Neuronal stem cell (in vitro differentiated cells): ENCODE measurements around the gene TOPBP1.

Source experiments
- DNase-seq: peaks from one replicate; pipeline ENCODE4 v3.0.0-alpha.2; 2013; ENCODE audit warnings: low spot score
- H2AFZ ChIP-seq: one replicate; pipeline ENCODE4 v1.6.1; 2013; ENCODE audit warnings: mild to moderate bottlenecking, low read length, inconsistent platforms
- H2AK5ac ChIP-seq: 2 replicates; pipeline ENCODE4 v1.6.1; 2013; ENCODE audit warnings: low read depth, mild to moderate bottlenecking, inconsistent platforms, low read length, moderate library complexity, mixed read lengths
- H2BK120ac ChIP-seq: 2 replicates; pipeline ENCODE4 v1.6.1; 2013; ENCODE audit warnings: low read depth, mild to moderate bottlenecking, inconsistent platforms, low read length, moderate library complexity, mixed read lengths
- H2BK12ac ChIP-seq: one replicate; pipeline ENCODE4 v1.6.1; 2013; ENCODE audit warnings: low read length, inconsistent platforms
- H2BK15ac ChIP-seq: 2 replicates; pipeline ENCODE4 v1.6.1; 2013; ENCODE audit warnings: mild to moderate bottlenecking, low read length, inconsistent platforms, mixed read lengths
- H2BK5ac ChIP-seq: one replicate; pipeline ENCODE4 v1.6.1; 2013; ENCODE audit warnings: inconsistent platforms, mild to moderate bottlenecking, low read length, moderate library complexity
- H3K14ac ChIP-seq: one replicate; pipeline ENCODE4 v1.6.1; 2013; ENCODE audit warnings: low read length, inconsistent platforms
- H3K18ac ChIP-seq: 2 replicates; pipeline ENCODE4 v1.6.1; 2013; ENCODE audit warnings: low read length, inconsistent platforms
- H3K23ac ChIP-seq: 2 replicates; pipeline ENCODE4 v1.6.1; 2013; ENCODE audit warnings: low read depth, mild to moderate bottlenecking, mixed read lengths, low read length, inconsistent platforms; ENCODE audit not compliant: poor library complexity
- H3K27ac ChIP-seq: replicated peaks from 3 replicates; pipeline ENCODE4 v1.5.1; 2013; ENCODE audit warnings: low read length, inconsistent platforms
- H3K27me3 ChIP-seq, 3 experiments: 2 replicates each; pipeline ENCODE4 v1.6.1; 2013; ENCODE audit warnings: low read length in 3 of 3, mild to moderate bottlenecking in 2 of 3, inconsistent platforms in 1 of 3, low read depth in 1 of 3, mixed read lengths in 1 of 3, moderate library complexity in 1 of 3; ENCODE audit not compliant: control insufficient read depth in 3 of 3, insufficient read depth in 3 of 3
- H3K36me3 ChIP-seq, 2 donors: replicated peaks in 1 of 2; 2 replicates each; pipeline ENCODE4 v1.6.1; 2013; ENCODE audit warnings: low read length in 2 of 2; ENCODE audit not compliant: control insufficient read depth in 2 of 2, insufficient read depth in 2 of 2
- H3K4ac ChIP-seq: 2 replicates; pipeline ENCODE4 v1.6.1; 2013; ENCODE audit warnings: inconsistent platforms, mild to moderate bottlenecking, low read length, moderate library complexity
- H3K4me1 ChIP-seq, 2 donors: 1 replicate in 1 of 2; 2 replicates in 1 of 2; pipeline ENCODE4 v1.6.1; 2013; ENCODE audit warnings: low read length in 2 of 2, low read depth in 1 of 2; ENCODE audit not compliant: control insufficient read depth in 2 of 2, insufficient read depth in 1 of 2
- H3K4me2 ChIP-seq: one replicate; pipeline ENCODE4 v1.6.1; 2013; ENCODE audit warnings: mild to moderate bottlenecking, low read length, inconsistent platforms; ENCODE audit not compliant: insufficient read depth, poor library complexity, severe bottlenecking
- H3K4me3 ChIP-seq, 2 donors: 2 replicates each; pipeline ENCODE4 v1.5.1; 2013; ENCODE audit warnings: low read length in 2 of 2, mild to moderate bottlenecking in 2 of 2, inconsistent platforms in 1 of 2, moderate library complexity in 1 of 2
- H3K79me1 ChIP-seq: one replicate; pipeline ENCODE4 v1.6.1; 2013; ENCODE audit warnings: low read depth, mild to moderate bottlenecking, inconsistent platforms, low read length, moderate library complexity
- H3K9ac ChIP-seq: one replicate; pipeline ENCODE4 v1.6.1; 2013; ENCODE audit warnings: mild to moderate bottlenecking, low read depth, low read length, inconsistent platforms; ENCODE audit not compliant: poor library complexity
- H3K9me3 ChIP-seq, 2 donors: replicated peaks in 1 of 2; 2 replicates each; pipeline versions ENCODE3 to v1.6.1; 2013; ENCODE audit warnings: low read length in 2 of 2, mild to moderate bottlenecking in 2 of 2, inconsistent platforms in 1 of 2, low read depth in 1 of 2, mixed read lengths in 1 of 2, moderate library complexity in 1 of 2; ENCODE audit not compliant: control insufficient read depth in 2 of 2, insufficient read depth in 1 of 2
- H4K8ac ChIP-seq: one replicate; pipeline ENCODE4 v1.6.1; 2013; ENCODE audit warnings: low read depth, mild to moderate bottlenecking, inconsistent platforms, low read length, moderate library complexity
- H4K91ac ChIP-seq: one replicate; pipeline ENCODE4 v1.6.1; 2013; ENCODE audit warnings: low read length, low read depth, mild to moderate bottlenecking, inconsistent platforms; ENCODE audit not compliant: poor library complexity
- WGBS, 2 donors: extraction: QIAGEN DNeasy Blood & Tissue Kit; methylation state at CpG; one replicate each; pipeline ENCODE4 v1.1.7; 2013; ENCODE audit warnings: missing lambda C conversion rate in 2 of 2, mixed read lengths in 1 of 2; ENCODE audit not compliant: insufficient read length in 2 of 2, insufficient replicate concordance in 1 of 2; ENCODE audit errors: extremely low coverage in 2 of 2; 5-methylcytosine and 5-hydroxymethylcytosine counted together

The TOPBP1 gene

GRCh38 chr3:133607816-133608215, 53.9 kb downstream of the TOPBP1 start:
- no peak overlapping the region for H4K91ac ChIP-seq
- no peak overlapping the region for H2AFZ ChIP-seq
- no peak overlapping the region for H3K4me3 ChIP-seq
- H2BK5ac ChIP-seq, result no peak overlapping the region
- H3K9ac ChIP-seq, result no peak overlapping the region
- no peaks in the 10 kb centered on the region for H3K9me3 ChIP-seq
- H3K4me1 ChIP-seq, result no peaks in the 10 kb centered on the region
- H3K4ac ChIP-seq, result no peak overlapping the region
- no peaks in the 10 kb centered on the region for H3K27me3 ChIP-seq
- no peak overlapping the region for H2AK5ac ChIP-seq
- H2BK15ac ChIP-seq, result no peak overlapping the region
- H3K36me3 ChIP-seq, result peaks cover 11 to 89% of the 10 kb centered on the region in 2 donors
- no peak overlapping the region for H3K14ac ChIP-seq
- no peak overlapping the region for H4K8ac ChIP-seq
- H3K18ac ChIP-seq, result no peak overlapping the region
- no peaks in the 10 kb centered on the region for H3K79me1 ChIP-seq
- H3K4me2 ChIP-seq, result no peak overlapping the region
- no peak overlapping the region for H2BK12ac ChIP-seq
- no peak overlapping the region for H3K23ac ChIP-seq
- DNase-seq, result no peak
- WGBS, 2 donors, result no CpG with 5 or more reads among the region's 1 CpG
- H3K27ac ChIP-seq, result no peak overlapping the region
- no peak overlapping the region for H2BK120ac ChIP-seq

GRCh38 chr3:133606902-133607301, 54.8 kb downstream of the TOPBP1 start:
- no peak overlapping the region for H2AK5ac ChIP-seq
- no peak overlapping the region for H3K9ac ChIP-seq
- H3K27me3 ChIP-seq, result no peaks in the 10 kb centered on the region
- WGBS, 2 donors, result no CpG with 5 or more reads among the region's 4 CpGs
- H2BK15ac ChIP-seq, result no peak overlapping the region
- no peak overlapping the region for H3K4me3 ChIP-seq
- H3K27ac ChIP-seq, result no peak overlapping the region
- H3K36me3 ChIP-seq, result peaks cover 7 to 88% of the 10 kb centered on the region in 2 donors
- no peak overlapping the region for H2AFZ ChIP-seq
- H3K4me1 ChIP-seq, result no peaks in the 10 kb centered on the region
- no peak overlapping the region for H2BK12ac ChIP-seq
- no peak overlapping the region for H3K18ac ChIP-seq
- no peak overlapping the region for H3K4ac ChIP-seq
- no peak for DNase-seq
- H4K8ac ChIP-seq, result no peak overlapping the region
- no peak overlapping the region for H4K91ac ChIP-seq
- H3K9me3 ChIP-seq, result no peaks in the 10 kb centered on the region
- no peak overlapping the region for H3K14ac ChIP-seq
- no peak overlapping the region for H3K4me2 ChIP-seq
- no peaks in the 10 kb centered on the region for H3K79me1 ChIP-seq
- no peak overlapping the region for H3K23ac ChIP-seq
- no peak overlapping the region for H2BK120ac ChIP-seq
- H2BK5ac ChIP-seq, result no peak overlapping the region

GRCh38 chr3:133606342-133606741, 55.4 kb downstream of the TOPBP1 start:
- Histone ChIP-seq H3K27ac (no peak overlapping the region), H2BK5ac (no peak overlapping the region), H2BK12ac (no peak overlapping the region), H4K8ac (no peak overlapping the region), H3K36me3 (peaks cover 7 to 88% of the 10 kb centered on the region in 2 donors), H3K14ac (no peak overlapping the region), H3K4me3 (no peak overlapping the region), H3K4me1 (no peaks in the 10 kb centered on the region), H3K27me3 (no peaks in the 10 kb centered on the region), H2AK5ac (no peak overlapping the region), H3K9ac (no peak overlapping the region), H3K18ac (no peak overlapping the region), H3K23ac (no peak overlapping the region), H2BK120ac (no peak overlapping the region), H3K9me3 (no peaks in the 10 kb centered on the region), H2BK15ac (no peak overlapping the region), H3K4me2 (no peak overlapping the region), H3K79me1 (no peaks in the 10 kb centered on the region), H2AFZ (no peak overlapping the region), H3K4ac (no peak overlapping the region), H4K91ac (no peak overlapping the region)
- no peak for DNase-seq
- WGBS, 2 donors, result no CpG with 5 or more reads among the region's 1 CpG

- no peak for DNase-seq
- WGBS, 2 donors, result no CpG with 5 or more reads among the region's 1 CpG
- H3K23ac ChIP-seq, result no peak overlapping the region
- no peak overlapping the region for H3K9ac ChIP-seq
- no peak overlapping the region for H2AK5ac ChIP-seq
- H4K91ac ChIP-seq, result no peak overlapping the region
- no peak overlapping the region for H3K4me2 ChIP-seq
- H3K14ac ChIP-seq, result no peak overlapping the region
- H2BK15ac ChIP-seq, result no peak overlapping the region
- H3K4me1 ChIP-seq, result no peaks in the 10 kb centered on the region
- no peak overlapping the region for H3K4ac ChIP-seq
- no peak overlapping the region for H3K18ac ChIP-seq
- no peak overlapping the region for H3K4me3 ChIP-seq
- no peak overlapping the region for H2AFZ ChIP-seq
- no peak overlapping the region for H4K8ac ChIP-seq
- H3K9me3 ChIP-seq, result no peaks in the 10 kb centered on the region
- H3K27me3 ChIP-seq, result no peaks in the 10 kb centered on the region
- no peak overlapping the region for H2BK5ac ChIP-seq
- no peaks in the 10 kb centered on the region for H3K79me1 ChIP-seq
- H3K36me3 ChIP-seq, result peaks cover 0 to 64% of the 10 kb centered on the region in 2 donors
- no peak overlapping the region for H3K27ac ChIP-seq
- no peak overlapping the region for H2BK12ac ChIP-seq
- H2BK120ac ChIP-seq, result no peak overlapping the region
Measured at GRCh38 chr3:133600572-133601081, 61.1 kb downstream of the TOPBP1 start.
